Stimulated activated CD4-positive, alpha-beta T cell treated with anti-CD3 and anti-CD28 coated beads, Interleukin-2, amount 100 ng/mL, for 48 hours (primary cell): ENCODE results near the gene PRPF38A.

Experiments
- DNase-seq, 2 donors: peaks; one replicate each; pipeline ENCODE4 v3.0.0-alpha.2; 2020

The PRPF38A gene

GRCh38 chr1:52469108-52469507, 64.7 kb downstream of the PRPF38A start:
- no peak for DNase-seq
